GM21390 (cell line): ENCODE results near the gene TGM3.
"Not testable (repeated sequence)": the region's sequence is repeated elsewhere in the genome, so short reads cannot be mapped to it uniquely, and the experiment has no call there.

ENCODE experiments used
- ATAC-seq: cut with Tn5 transposase; IDR thresholded peaks from one replicate; pipeline ENCODE4 v1.9.1; 2021; ENCODE audit not compliant: unreplicated experiment

TGM3 gene

DNA sequence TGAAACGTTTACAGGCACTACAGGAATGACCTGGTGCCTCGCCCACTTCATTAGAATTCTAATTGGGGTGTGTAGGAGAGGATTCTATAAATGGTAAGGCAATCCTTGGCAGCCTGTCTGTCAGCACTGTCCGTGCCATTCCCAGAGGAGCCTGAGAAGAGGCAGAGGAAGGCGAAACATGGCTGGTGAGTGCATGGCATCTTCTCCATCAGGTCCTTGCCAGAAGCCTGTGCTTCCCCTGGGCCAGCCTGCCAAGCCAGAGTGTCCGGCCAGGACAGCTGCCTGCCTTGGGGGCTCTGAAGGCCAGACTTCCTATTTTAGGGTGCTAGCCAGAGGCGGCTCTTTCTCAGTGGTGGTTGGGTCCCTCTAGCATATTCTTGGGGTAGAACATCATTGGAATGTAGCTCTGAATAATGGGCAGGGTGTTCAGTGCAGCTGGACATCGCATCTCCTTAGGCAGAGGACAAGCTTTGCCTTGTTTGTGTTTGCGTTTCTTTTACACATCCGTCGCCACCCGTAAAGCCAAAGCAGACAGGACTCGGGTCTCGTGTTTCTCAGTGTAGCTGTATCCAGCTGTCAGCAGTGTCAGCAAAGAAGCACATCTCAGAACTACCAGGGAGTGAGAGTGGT lies at the start of gene TGM3:
Gene TGM3 (plus strand): TSS at position 116 of the 630 bp plus-strand sequence. CDS start 63 bp downstream, at position 179.
- ATAC-seq: no peak

DNA sequence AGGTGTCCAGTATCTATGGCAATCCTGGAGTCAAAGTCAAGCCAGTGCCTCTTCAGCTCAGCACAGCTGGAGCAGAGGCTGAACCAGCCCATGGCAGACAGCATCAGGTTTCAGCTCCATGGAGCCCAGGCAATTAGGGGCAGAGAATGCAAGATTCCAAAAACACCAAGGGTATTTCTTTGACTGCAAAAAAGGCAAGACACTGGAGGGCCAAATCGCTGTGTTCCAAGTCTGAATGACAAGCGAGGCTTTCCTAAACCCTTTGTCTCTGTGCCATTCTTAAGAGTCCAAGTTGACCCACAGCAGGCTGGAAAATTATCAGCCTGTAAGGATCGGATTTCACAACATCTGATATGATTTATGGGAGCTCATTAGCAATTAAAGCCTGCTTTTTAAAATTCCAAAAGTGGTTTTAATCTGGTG lies 49.7 kb upstream of the TGM3 start:
- no peak for ATAC-seq

- ATAC-seq: no peak
These were observed 47.0 kb upstream of the TGM3 start for GRCh38 chr20:2248837-2249236.

DNA sequence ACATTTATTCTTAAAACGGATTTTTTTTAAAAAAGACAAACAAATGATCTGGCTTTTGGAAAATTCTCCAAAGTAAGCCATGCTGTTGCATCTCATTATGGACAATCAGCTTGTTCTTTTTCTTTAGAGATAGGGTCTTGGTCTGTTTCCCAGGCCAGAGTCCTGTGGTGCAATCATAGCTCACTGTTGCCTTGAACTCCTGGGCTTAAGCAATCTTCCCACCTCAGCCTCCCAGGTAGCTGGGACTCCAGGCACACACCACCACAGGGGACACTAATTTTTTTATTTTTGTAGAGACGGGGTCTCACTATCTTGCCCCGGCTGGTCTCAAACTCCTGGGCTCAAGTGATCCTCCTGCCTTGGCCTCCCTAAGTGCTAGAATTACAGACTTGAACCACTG lies 45.9 kb upstream of the TGM3 start:
- ATAC-seq: no peak

DNA sequence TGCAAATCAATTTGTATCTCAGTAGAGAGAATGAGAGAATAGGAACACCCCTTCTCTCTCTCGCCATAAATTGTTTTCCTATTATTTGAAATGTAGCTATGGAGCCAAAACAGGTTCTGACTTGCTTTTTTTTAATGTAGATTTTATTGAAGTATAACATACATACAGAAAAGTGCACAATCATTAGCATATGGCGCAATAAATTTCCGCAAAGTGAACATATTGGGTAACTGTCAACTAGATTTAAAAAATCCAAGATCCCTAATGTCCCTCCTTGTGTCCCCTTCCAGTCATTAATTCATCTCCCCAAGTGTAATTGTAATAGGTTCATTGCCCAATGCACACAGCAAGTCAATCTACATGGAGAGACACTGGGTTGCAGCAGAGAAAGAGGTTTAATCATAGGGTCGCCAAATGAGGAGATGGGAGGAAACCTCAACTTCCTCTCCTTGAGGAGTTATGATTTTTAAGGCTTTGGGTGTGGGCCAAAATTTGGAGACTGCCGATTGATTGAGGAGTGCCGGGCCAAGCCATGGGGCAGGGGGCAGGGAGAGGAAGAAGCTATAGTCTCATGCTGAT lies 43.3 kb upstream of the TGM3 start:
- ATAC-seq: no peak

DNA sequence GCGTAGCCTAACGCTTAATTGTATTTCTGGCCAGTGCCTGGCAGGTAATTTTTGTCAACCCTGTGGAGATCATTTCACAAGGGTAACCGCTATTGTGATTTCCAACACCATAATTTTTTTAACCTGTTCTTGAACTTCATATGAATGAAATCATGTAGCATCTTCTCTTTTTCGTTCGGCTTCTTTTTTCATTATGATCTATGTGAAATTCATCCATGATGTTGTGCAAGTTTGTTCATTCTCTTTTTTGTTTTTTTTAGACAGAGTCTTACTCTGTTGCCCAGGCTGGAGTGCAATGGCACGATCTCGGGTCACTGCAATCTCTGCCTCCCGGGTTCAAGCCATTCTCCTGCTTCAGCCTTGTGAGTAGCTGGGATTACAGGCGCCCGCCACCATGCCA lies 42.5 kb upstream of the TGM3 start:
- ATAC-seq: no peak

GRCh38 chr20:2254333-2254732 lies 41.5 kb upstream of the TGM3 start:
- no peak for ATAC-seq

DNA sequence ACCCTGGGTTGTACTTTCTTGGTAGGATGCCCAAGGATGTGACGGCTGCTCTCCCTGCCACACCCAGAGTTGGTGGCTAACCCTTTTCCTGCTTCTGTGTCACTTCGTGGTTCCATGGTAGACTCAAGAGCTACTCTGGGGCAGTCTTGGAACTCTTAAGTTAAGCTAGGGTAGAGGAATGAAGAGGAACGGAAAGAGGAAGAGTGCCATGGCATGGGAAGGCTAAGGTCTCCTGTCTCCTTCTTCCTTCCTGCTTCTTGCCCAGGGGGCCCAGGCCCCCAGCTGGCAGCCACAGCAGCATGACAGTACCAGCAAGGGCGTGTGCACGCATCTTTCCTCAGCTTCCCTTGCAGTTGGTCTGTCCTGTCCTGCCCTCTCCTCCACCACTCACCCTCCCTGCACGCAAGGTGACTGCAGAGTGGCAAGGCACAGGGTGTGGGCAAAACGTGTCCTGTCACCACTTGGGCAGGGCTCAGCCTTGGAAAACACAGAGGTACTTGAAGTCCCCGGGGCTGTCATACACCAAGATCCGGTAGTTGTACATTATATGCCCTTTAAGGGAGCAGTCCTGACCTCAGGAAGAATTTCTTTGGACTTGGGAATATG lies 39.8 kb upstream of the TGM3 start:
- no peak for ATAC-seq

- ATAC-seq: no peak
These were observed 36.1 kb upstream of the TGM3 start for GRCh38 chr20:2259731-2260130.

DNA sequence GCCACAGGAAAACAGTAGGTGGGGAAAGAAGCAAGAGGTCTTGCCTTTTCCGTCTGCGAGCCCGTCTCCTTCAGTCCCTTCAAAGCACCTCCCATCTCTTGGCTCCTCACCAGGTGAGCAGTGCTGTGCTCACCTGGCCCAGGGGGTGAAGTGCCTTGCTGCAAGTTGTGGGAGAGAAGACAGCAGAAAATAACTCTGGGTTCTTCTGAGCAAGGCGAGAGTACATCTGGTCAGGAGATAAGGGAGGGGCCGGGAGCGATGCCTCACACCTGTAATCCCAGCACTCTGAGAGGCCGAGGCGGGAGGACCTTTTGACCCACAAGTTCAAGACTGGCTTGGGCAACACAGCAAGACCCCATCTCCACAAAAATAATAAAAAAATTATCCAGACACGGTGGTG lies 35.6 kb upstream of the TGM3 start:
- ATAC-seq: no peak

- ATAC-seq: no peak
These were observed 34.7 kb upstream of the TGM3 start for GRCh38 chr20:2261046-2261485.

DNA sequence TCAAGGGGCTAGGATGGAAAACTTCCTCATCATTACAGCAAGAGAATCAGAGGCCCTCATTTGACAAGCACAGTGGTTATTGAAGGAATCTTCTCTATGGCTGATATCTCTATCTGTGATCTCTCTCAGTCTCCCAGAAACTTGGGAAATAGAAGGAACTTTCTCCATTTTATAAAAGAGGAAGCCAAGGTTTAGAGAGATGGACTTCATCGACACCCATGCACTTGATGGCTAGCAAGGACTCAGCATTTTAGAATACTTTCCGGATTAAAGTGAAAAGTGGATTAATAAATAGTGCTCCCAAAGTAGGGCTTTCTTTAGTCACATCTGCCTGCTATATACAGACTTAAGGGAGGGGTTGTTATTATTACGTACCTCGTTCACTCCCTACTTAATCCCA lies 34.2 kb upstream of the TGM3 start:
- ATAC-seq: no peak

GRCh38 chr20:2264118-2264517 lies 31.7 kb upstream of the TGM3 start:
- ATAC-seq: no peak

DNA sequence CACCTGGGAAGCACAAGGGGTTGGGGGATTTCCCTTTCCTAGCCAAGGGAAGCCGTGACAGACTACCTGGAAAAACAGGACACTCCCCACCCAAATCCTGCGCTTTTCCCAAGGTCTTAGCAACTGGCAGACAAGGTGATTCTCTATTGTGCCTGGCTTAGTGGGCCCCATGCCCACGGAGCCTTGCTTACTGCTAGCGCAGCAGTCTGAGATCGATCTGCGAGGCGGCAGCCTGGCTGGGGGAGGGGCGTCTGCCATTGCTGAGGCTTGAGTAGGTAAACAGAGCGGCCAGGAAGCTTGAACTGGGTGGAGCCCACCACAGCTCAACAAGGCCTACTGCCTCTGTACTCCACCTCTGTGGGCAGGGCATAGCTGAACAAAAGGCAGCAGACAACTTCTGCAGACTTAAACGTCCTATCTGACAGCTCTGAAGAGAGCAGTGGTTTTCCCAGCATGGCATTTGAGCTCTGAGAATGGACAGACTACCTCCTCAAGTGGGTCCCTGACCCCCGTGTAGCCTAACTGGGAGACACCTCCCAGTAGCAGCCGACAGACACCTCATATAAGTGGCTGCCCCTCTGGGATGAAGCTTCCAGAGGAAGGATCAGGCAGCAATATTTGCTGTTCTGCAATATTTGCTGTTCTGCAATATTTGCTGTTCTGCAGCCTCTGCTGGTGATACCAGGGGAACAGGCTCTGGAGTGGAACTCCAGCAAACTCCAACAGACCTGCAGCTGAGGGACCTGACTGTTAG lies 31.0 kb upstream of the TGM3 start:
- not testable (repeated sequence) for ATAC-seq

DNA sequence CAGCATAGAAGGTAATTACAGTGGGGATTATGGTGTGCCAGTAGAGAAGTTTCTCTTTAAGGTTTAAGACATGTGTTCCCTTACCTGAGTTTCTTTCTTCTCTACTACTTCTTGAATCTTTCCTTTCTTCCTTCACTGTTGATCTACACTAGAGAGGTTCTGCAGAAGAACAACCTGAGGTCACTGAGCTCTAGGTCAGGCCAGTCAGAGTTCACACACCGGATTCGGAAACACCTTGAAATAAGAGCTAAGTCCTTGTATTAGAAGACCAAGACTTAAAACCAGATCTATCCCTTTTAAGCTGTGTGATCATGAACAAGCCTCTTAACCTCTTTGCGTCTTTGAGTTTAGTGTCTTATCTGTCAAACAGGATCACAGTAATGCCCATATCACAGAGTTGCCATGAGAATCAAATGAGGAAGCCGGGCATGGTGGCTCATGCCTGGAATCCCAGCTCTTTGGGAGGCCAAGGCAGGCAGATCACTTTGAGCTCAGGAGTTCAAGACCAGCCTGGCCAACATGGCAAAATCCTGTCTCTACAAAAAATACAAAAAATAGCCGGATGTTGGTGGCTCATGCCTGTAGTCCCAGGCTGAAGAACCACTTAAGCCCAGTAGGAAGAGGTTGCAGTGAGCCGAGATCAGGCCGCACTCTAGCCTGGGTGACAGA lies 22.0 kb upstream of the TGM3 start:
- ATAC-seq: no peak

DNA sequence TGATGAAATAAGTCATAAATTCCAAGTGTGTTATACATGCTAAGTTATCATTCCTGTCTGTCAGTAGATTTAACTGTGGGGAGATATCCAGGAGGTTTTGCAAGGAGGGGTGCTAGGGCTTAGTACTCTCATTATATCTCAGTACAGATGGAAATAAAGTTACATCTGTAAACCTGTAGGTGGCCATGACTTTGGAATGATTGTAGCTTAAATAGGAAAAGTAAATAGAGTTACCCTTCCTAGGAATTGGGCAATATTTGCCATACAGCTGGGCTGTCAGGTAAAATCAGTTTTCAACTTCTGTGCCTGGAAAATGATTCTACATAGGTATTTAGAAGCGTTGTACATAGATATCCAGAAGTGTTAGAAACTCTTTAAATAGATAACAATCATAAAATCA lies 19.8 kb upstream of the TGM3 start:
- ATAC-seq: no peak

- ATAC-seq: no peak
These were observed 16.5 kb upstream of the TGM3 start for GRCh38 chr20:2279253-2279779.

- ATAC-seq: no peak
These were observed 15.7 kb upstream of the TGM3 start for GRCh38 chr20:2280082-2280481.

GRCh38 chr20:2281563-2281962 lies 14.2 kb upstream of the TGM3 start:
- no peak for ATAC-seq

- no peak for ATAC-seq
These were observed 13.6 kb upstream of the TGM3 start for GRCh38 chr20:2282181-2282580.
